Transverse colon (tissue), 4 donors: ENCODE measurements around the gene TENT5C. TPM values are rescaled to one million over a fixed set of nuclear protein-coding genes. Genes with fewer than 3 reads are reported as not detected.

Experiments used
- DNase-seq: peaks from one replicate; pipeline ENCODE4 v3.0.0-alpha.2; 2019
- H3K27ac ChIP-seq, 4 donors: fragments of 200-600 bp; sonication (generic); 2 replicates each; pipeline ENCODE4 v1.5.1; 2016 to 2018; ENCODE audit warnings: inconsistent platforms in 4 of 4
- H3K27me3 ChIP-seq: fragments of 200-600 bp; sonication (generic); 2 replicates; pipeline ENCODE4 v1.5.1; 2017; ENCODE audit warnings: inconsistent platforms
- H3K36me3 ChIP-seq, 4 donors: fragments of 200-600 bp; sonication (generic); 2 replicates each; pipeline ENCODE4 v1.5.1; 2017 to 2019; ENCODE audit warnings: inconsistent platforms in 4 of 4
- H3K4me1 ChIP-seq, 4 donors: fragments of 200-600 bp; sonication (generic); 2 replicates each; pipeline ENCODE4 v1.5.1; 2017 to 2020; ENCODE audit warnings: inconsistent platforms in 4 of 4
- H3K4me3 ChIP-seq, 4 donors: fragments of 200-600 bp; sonication (generic); 1 replicate in 1 of 4; 2 replicates in 3 of 4; pipeline versions ENCODE4 v1.5.1 to v1.6.1; 2017 to 2019; ENCODE audit warnings: inconsistent platforms in 4 of 4
- H3K9me3 ChIP-seq, 2 donors: fragments of 200-600 bp; sonication (generic); 2 replicates each; pipeline ENCODE4 v1.5.1; 2017 to 2019; ENCODE audit warnings: inconsistent platforms in 2 of 2
- EP300 ChIP-seq: sonication (generic); formaldehyde crosslinking; IDR thresholded peaks from one replicate; pipeline ENCODE4 v1.6.1; 2017; ENCODE audit warnings: antibody characterized with exemption, low read depth
- POLR2A ChIP-seq: fragments of 450-650 bp; IDR thresholded peaks from one replicate; pipeline ENCODE4 v1.6.1; 2016; ENCODE audit warnings: antibody characterized with exemption, mild to moderate bottlenecking, moderate library complexity
- POLR2AphosphoS5 ChIP-seq, 3 donors: sonication (generic); formaldehyde crosslinking; IDR thresholded peaks; one replicate each; pipeline ENCODE4 v1.6.1; 2016; ENCODE audit warnings: antibody characterized with exemption in 3 of 3
- WGBS, 2 donors: methylation state at CpG; one replicate each; pipeline ENCODE4 v1.1.5; 2018; ENCODE audit warnings: low coverage in 1 of 2; 5-methylcytosine and 5-hydroxymethylcytosine counted together
- in situ Hi-C, 4 donors: fragments of 200-750 bp; cut with MboI; loops; one replicate each; pipeline versions ENCODE4 v1.15.0 to v1.15.1; 2017; ENCODE audit warnings: low sequenced_read_pairs in 3 of 4, low pct_ligation_motif_present in 1 of 4, low pct_unique_long_range_greater_than_20kb in 1 of 4
- intact Hi-C: fragments of 100-400 bp; cut with DNase I; formaldehyde crosslinking; loops from one replicate; pipeline ENCODE4 v1.15.1; 2023; ENCODE audit warnings: low total_unique reads
- total RNA-seq, 4 donors: library from RNA; depleted of rRNA; stranded (reverse); fragments of >200 nt; gene quantifications; one replicate each; pipeline ENCODE4 v1.1.0, GENCODE V29; 2016
- TF ChIP-seq, protein P1 (sequence below), 5 experiments: fragments of 200-600 bp in 3 of 5; fragments of 450-650 bp in 2 of 5; sonication (generic) in 3 of 5; IDR thresholded peaks; 1 replicate in 2 of 5; 2 replicates in 3 of 5; pipeline ENCODE4 v1.5.1; 2016 to 2017; ENCODE audit warnings: antibody characterized with exemption in 5 of 5, inconsistent platforms in 3 of 5, mild to moderate bottlenecking in 2 of 5, moderate library complexity in 1 of 5

The TENT5C gene
- total RNA-seq, 4 donors from 2014 or later, result 3.4 to 30.8 (median 18.1) TPM

DNA sequence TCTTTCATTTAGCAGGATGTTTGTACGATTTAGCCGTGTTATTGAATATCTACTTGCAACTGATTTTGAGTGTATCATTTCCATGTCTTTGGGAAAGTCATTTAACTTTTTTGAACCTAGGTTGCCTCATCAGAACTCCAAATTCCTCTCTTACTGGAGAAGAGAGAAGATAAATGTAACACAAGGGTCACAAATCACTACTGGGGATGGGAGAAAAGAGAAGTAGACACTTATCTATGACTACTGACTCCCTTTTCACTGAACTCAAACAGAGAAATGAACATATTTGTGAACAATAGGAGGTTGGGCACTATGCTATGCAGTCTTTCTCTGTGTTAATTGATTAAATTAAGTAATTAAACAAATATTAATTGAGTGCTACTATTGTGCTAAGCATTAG lies 42.2 kb downstream of the TENT5C start:
- H3K4me1 ChIP-seq, result peaks cover 0 to 11% (median 5%) of the 10 kb centered on the region in 4 donors
- DNase-seq, result no peak
- no peak overlapping the region for H3K27ac ChIP-seq
- TF ChIP-seq POLR2A, result no peak
- TF ChIP-seq, protein P1, sequence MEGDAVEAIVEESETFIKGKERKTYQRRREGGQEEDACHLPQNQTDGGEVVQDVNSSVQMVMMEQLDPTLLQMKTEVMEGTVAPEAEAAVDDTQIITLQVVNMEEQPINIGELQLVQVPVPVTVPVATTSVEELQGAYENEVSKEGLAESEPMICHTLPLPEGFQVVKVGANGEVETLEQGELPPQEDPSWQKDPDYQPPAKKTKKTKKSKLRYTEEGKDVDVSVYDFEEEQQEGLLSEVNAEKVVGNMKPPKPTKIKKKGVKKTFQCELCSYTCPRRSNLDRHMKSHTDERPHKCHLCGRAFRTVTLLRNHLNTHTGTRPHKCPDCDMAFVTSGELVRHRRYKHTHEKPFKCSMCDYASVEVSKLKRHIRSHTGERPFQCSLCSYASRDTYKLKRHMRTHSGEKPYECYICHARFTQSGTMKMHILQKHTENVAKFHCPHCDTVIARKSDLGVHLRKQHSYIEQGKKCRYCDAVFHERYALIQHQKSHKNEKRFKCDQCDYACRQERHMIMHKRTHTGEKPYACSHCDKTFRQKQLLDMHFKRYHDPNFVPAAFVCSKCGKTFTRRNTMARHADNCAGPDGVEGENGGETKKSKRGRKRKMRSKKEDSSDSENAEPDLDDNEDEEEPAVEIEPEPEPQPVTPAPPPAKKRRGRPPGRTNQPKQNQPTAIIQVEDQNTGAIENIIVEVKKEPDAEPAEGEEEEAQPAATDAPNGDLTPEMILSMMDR (IDR thresholded peaks at IDR 0.05), result no peak
- no peak for TF ChIP-seq EP300
- no peak for TF ChIP-seq POLR2AphosphoS5 (IDR thresholded peaks at IDR 0.05)
- no peaks in the 10 kb centered on the region for H3K36me3 ChIP-seq
- H3K4me3 ChIP-seq, result no peak overlapping the region
- WGBS, 2 donors, result 45 to 95% methylated on average over 2 of the region's 2 CpGs
- no peaks in the 10 kb centered on the region for H3K9me3 ChIP-seq
- in situ Hi-C loops, result no loop called here
- H3K27me3 ChIP-seq, result no peaks in the 10 kb centered on the region
- intact Hi-C loops, result no loop called here

GRCh38 chr1:117650840-117651568 lies 45.2 kb downstream of the TENT5C start:
- in situ Hi-C loops (no loop called here), intact Hi-C loops (no loop called here)
- no peaks in the 10 kb centered on the region for H3K36me3 ChIP-seq

DNA sequence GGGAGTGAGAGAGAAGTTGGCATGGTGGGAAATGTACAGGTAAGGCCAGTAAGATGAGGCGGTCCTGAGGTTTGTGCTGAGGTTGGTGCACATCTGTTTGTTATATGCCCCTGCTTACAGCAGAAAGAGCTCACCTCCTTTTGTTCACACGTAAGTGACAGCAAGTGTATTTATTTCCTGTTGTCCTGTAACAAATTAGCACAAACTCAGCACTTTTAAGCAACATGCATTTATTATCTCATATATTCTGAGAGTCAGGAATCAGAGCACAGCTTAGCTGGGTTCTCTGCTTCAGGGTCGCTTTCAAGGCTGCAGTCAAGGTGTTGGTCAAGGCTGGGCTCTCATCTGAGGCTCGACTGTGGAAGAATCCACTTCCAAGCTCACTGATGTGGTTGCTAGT lies 45.8 kb downstream of the TENT5C start:
- in situ Hi-C loops (no loop called here), intact Hi-C loops (no loop called here)
- DNase-seq, result no peak
- WGBS, 2 donors, result 79 to 95% methylated on average over 3 to 4 of the region's 4 CpGs
- Histone ChIP-seq H3K9me3 (no peaks in the 10 kb centered on the region), H3K36me3 (no peaks in the 10 kb centered on the region), H3K27me3 (no peaks in the 10 kb centered on the region), H3K4me3 (no peak overlapping the region), H3K4me1 (peaks cover 0 to 12% (median 5%) of the 10 kb centered on the region in 4 donors), H3K27ac (no peak overlapping the region)
- no peak for TF ChIP-seq EP300
- no peak for TF ChIP-seq POLR2AphosphoS5 (IDR thresholded peaks at IDR 0.05)
- TF ChIP-seq, protein P1 (IDR thresholded peaks at IDR 0.05), result no peak
- TF ChIP-seq POLR2A, result no peak

More at GRCh38 chr1:117650840-117651568, 45.2 kb downstream of the TENT5C start:
- Histone ChIP-seq H3K27me3 (no peaks in the 10 kb centered on the region), H3K9me3 (no peaks in the 10 kb centered on the region), H3K4me1 (peaks cover 0 to 18% (median 8%) of the 10 kb centered on the region in 4 donors), H3K27ac (no peak overlapping the region), H3K4me3 (no peak overlapping the region)
- no peak for DNase-seq
- 82 to 89% methylated on average over 6 of the region's 6 CpGs for WGBS, 2 donors
- no peak for TF ChIP-seq POLR2AphosphoS5 (IDR thresholded peaks at IDR 0.05)
- no peak for TF ChIP-seq POLR2A

GRCh38 chr1:117652421-117652820 lies 46.6 kb downstream of the TENT5C start:
- no peaks in the 10 kb centered on the region for H3K27me3 ChIP-seq
- peaks cover 0 to 8% (median 2%) of the 10 kb centered on the region in 4 donors for H3K4me1 ChIP-seq
- 91 to 92% methylated on average over 2 of the region's 2 CpGs for WGBS, 2 donors
- no peaks in the 10 kb centered on the region for H3K36me3 ChIP-seq
- no peaks in the 10 kb centered on the region for H3K9me3 ChIP-seq
- no peak for DNase-seq
- H3K4me3 ChIP-seq, result no peak overlapping the region
- in situ Hi-C loops, result no loop called here
- TF ChIP-seq POLR2AphosphoS5 (IDR thresholded peaks at IDR 0.05), result no peak
- TF ChIP-seq EP300, result no peak
- no peak for TF ChIP-seq POLR2A
- TF ChIP-seq, protein P1 (IDR thresholded peaks at IDR 0.05), result no peak
- intact Hi-C loops, result no loop called here
- no peak overlapping the region for H3K27ac ChIP-seq
